CD4-positive, alpha-beta T cell treated with Interleukin-17A for 4 hours (primary cell): Measurements from ENCODE around the gene L3MBTL2.

ENCODE experiments used
- DNase-seq: peaks from one replicate; pipeline ENCODE4 v3.0.0-alpha.2; 2020; ENCODE audit warnings: mixed read lengths

L3MBTL2 gene

GRCh38 chr22:41215409-41215808 lies 10.3 kb downstream of the L3MBTL2 start:
- no peak for DNase-seq

GRCh38 chr22:41215926-41216325 lies 10.8 kb downstream of the L3MBTL2 start:
- DNase-seq = no peak

GRCh38 chr22:41216984-41217383 lies 11.9 kb downstream of the L3MBTL2 start:
- DNase-seq = no peak

- peak; percentile 44 for DNase-seq
These were observed 12.5 kb downstream of the L3MBTL2 start for GRCh38 chr22:41217553-41218157.

GRCh38 chr22:41222846-41223507 lies 17.9 kb downstream of the L3MBTL2 start:
- no peak for DNase-seq

GRCh38 chr22:41223535-41223934 lies 18.4 kb downstream of the L3MBTL2 start:
- DNase-seq = no peak

- no peak for DNase-seq
These were observed 21.9 kb downstream of the L3MBTL2 start for GRCh38 chr22:41226723-41227655.

GRCh38 chr22:41229215-41229614 lies 24.1 kb downstream of the L3MBTL2 start:
- no peak for DNase-seq

GRCh38 chr22:41229730-41230400 lies 24.8 kb downstream of the L3MBTL2 start:
- no peak for DNase-seq

- DNase-seq = no peak
These were observed 25.3 kb downstream of the L3MBTL2 start for GRCh38 chr22:41230401-41230785.

- DNase-seq = no peak
These were observed 26.3 kb downstream of the L3MBTL2 start for GRCh38 chr22:41231369-41231768.

- no peak for DNase-seq
These were observed 29.9 kb downstream of the L3MBTL2 start for GRCh38 chr22:41234815-41235695.

- no peak for DNase-seq
These were observed 32.1 kb downstream of the L3MBTL2 start for GRCh38 chr22:41237036-41237706.

- DNase-seq = peak; percentile 88
These were observed 32.8 kb downstream of the L3MBTL2 start for GRCh38 chr22:41237707-41238569.

- DNase-seq = no peak
These were observed 33.7 kb downstream of the L3MBTL2 start for GRCh38 chr22:41238570-41239442.

GRCh38 chr22:41239443-41240128 lies 34.5 kb downstream of the L3MBTL2 start:
- DNase-seq = no peak

GRCh38 chr22:41240377-41241132 lies 35.4 kb downstream of the L3MBTL2 start, which contains the start of gene CHADL:
TSS of gene CHADL (minus strand) at chr22:41240931. CDS start at chr22:41240881, 50 bp downstream.
- no peak for DNase-seq

- DNase-seq = no peak
These were observed 36.1 kb downstream of the L3MBTL2 start for GRCh38 chr22:41241133-41241676.
